Measurements from ENCODE around the gene ARL15.

ARL15 gene

DNA sequence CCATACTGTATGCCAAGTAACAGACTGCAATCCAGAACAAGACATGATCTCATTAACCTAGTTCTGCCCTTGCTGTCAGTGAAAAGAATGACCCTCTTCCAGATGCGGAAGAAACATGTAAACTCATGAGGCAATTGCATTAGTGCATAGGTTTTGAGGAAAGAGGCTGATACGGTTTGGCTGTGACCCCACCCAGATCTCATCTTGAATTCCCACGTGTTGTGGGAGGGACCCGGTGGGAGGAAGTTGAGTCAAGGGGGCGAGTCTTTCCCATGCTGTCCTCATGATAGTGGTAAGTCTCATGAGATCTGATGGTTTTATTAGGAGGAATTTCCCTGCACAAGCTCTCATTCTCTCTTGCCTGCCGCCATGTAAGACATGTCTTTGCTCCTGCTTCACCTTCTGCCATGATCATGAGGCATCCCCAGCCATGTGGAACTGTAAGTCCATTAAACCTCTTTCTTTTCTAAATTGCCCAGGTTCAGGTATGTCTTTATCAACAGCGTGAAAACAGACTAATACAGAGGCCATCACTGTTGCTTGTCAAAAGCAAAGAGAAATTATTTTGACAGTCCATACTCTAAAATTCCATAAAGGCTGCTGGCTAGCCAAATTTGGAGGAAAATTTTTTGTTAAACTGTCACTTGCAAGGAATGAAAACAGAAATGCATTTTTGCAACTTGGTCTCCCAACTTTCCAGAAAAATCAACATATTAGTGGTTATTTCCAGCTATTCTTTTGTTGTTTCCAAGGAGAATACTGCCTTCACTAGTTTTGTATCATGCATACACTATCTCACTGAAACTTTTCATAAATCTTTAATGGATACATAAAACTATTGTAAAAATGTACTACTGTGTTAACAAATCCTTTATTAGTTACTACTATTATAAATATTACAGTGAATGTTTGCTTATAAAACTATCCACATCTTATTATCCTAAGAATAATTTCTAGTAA is 3.2 kb upstream of the ARL15 start:
- DNase-seq = peak; percentile 88

DNA sequence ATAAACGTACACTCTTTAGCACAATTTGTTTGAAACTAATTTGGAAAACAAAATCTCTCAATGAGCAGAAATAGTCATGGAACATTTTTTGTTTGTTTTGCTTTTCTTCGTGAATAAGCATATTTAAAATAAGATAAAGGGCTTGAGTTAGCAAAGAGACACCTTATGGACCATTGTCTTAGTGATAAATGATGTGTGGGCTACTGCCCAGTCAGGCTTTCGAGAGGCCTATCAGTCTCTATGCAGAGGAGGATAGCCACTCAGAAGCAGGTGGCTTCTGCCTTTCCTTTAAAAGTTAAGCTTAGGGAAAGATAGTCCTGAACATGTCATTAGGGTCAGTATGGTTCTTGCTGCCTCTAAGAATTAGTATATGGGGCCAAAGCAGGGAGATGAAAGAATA is 2.1 kb upstream of the ARL15 start:
- no peak for DNase-seq

DNA sequence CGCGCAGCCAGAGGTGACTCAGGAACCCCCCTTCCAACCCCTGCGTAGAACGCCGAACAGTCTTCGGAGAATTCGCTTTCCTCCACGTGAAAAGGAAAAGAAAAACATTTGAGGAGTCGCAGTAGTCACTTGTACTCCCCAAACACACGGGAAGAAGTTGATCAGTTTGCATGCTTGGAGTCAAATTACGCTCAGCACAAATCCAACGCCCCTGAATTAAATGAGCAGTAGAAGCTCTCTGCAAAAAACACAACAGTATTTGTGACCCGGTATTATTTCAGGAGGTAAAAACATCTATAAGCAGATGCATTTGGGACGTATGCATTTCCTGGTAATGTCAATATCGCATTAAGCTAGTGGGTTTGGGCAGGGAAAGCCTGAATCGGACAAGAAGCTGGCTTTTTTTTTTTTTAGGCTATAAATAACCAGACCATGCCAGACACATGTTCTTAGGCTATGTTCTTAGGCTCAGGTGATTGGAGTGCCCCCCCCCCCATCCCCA is 854 bp upstream of the ARL15 start:
- DNase-seq = peak; percentile 57

DNA sequence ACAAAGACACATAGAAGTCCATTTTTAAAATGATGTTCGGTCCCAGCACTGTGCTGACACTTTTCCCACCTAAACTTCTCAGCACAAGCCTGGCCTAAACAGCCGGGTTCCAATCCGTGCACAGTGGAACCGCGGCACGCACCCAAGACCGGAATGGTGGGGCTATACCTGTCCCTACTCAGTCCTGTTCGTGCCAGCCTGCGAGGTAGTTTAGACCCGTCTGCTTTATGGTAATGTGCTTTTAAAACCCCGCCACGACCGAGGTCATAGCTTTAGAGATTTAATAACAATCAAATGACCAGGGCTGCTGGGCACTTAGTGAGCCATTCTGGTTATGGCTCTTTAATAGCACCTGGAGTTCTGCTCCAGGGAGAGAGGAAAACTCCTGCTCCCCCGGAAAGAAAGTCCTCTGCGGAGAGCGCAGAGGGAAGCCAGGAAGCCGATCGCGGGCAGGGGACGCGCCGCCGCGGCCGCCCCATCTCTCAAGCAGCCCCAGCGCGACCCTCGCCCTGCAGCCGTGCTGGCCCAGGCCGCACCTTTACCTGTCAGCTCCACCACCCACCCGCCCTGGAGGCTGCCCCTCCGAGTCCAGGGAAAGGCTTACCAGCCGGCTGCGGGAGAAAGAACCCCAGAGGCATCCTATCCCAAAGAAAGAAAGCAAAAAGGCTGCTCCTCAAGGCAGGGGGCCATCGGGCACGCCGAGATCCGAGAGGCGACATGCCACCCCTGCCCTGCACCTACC is 511 bp downstream of the ARL15 start:
- peak; percentile 44 for DNase-seq

DNA sequence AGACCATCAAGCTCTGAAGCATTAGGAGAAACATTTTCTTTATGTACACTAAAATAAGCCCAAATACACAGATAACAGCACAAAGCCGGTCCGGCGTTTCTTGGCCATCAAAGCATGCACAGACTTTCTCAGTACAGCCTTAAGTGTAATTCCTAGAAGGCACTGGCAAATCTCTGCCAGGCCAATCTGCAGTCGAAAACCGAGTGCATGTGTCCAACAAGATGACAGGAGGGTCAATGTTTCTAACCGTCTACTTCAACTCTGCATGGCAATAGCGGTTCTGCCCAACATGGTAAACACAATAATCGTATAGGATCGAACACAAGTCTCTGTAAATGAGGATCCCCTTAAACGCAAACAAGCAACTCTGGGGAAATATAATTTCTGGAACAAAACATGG is 1.1 kb downstream of the ARL15 start:
- peak; percentile 47 for DNase-seq

DNA sequence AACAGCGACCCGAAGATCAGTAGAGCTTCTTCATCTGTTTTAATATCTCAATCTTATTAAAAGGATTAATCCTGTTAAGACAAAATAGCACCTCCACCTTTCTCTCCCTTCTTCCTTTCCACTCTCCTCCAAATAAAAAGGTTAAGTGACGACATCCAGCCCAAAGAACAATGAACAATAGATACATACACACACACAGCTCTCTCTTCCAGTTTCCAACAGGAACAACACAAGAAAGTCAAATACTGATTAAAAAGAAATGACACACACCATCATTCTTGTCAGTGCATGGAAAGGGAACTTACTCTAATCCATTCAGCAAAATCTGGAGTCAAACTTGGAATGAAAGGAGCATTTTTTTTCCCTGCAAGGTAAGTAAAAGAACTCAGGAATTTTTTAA is 2.8 kb downstream of the ARL15 start:
- no peak for DNase-seq

DNA sequence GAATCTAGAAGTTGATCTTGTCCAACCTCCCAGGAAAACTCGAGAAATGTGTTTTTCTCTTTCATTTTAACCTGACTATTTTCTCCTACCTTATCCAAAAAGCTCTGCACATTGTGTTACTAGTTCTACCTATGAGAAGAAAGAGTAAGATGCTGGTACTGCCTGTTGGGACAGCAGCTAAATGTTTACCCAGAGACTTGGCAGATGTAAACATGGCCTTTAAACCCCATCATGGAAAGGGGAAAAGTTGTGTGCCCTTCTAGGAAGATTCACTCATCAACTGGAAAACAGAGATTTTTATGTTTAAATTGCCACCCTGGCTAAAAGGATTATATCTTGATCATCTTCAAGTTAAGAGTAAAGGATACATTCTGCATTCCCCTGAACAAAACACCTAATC is 3.5 kb downstream of the ARL15 start:
- DNase-seq = no peak

DNA sequence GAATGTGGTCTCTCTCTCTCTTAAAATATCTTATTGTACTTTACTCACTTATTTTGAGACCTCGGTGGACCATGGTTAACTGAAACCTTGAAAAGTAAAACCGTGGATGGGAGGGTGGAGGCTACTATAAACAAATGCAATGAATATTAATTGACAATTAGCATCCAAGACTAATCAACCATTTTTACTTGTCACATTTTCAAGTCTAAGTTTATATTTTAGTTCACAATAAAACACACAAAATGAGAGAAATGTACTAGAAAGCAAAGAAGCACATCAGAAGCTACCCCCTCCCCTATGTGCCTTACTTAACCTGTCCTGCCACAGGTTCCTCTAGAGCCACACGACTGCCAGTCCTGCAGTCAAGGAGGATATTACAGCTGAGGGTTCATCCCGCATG is 4.6 kb downstream of the ARL15 start:
- DNase-seq = no peak

DNA sequence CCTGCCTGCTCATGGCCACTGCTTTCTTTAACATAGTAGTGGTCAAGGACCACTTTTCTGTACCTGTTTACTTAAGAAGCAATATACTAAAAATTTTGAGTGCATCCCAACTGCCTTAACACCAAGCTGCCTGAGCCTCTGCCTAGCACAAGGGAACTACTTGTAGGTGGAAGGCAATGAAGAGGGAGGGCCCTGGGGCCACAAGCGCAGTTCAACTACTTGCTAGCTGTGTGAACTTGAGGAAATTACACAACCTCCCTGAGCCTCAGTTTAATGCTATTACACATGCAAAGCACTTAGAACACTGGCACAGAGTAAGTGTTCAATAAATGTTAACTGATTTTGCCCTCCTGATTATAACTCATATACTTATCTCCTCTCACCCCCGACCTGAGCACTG is 6.3 kb downstream of the ARL15 start:
- DNase-seq = no peak

DNA sequence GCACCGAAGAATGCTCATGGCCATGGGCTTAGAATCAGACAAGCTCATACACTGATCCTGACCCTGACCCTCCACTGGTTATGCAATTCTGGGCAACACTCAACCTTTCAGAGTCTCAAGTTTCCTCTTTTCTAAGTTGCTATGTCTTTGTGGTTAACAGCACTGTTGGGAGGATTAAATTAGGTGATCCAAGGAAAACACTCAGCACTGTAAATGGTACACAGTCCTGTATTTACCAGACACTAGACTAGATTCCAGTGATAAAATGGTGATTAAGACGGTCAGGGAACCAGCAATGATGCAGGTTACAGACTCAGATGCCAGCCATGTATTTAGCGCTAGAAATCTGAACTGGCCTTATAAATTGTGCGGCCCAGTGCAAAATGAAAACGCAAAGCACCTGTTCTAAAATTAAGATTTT is 8.1 kb downstream of the ARL15 start:
- peak; percentile 15 for DNase-seq

DNA sequence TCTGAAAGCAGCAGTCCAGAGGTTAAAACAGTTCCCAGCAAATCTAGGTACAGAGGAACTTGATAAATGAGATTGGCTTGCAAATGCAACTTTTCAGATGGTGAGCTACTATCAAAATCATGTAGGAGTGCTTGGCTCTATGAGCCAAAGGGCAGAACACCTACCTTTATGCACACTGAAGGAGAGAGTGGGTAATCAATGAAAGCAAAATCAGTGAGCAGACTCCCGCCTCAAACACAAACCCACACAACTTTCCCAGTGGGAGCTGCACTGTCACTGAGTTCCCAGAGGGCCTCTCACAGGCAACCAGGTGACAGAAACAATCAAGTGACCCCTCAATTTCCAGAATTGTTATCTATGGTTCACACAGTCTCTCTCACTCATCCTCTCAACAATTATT is 8.5 kb downstream of the ARL15 start:
- no peak for DNase-seq

DNA sequence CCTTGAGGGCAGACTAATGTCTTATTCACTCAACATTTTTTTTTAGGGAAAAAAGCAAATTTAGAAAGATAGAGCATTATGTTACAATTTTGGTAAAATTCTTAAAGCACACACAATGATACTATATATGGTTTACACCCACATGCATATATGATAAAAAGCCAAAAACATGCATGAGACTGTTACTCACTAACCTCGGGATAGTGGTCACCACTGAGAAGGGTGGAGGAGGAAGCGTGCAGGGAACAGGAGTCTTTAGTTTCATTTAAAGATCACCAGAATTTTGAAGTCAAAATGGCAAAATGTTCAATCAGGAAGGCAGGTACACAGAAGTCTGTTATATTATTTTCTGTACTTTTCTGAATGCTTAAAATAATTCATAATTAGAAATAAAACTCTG is 9.2 kb downstream of the ARL15 start:
- peak; percentile 49 for DNase-seq

DNA sequence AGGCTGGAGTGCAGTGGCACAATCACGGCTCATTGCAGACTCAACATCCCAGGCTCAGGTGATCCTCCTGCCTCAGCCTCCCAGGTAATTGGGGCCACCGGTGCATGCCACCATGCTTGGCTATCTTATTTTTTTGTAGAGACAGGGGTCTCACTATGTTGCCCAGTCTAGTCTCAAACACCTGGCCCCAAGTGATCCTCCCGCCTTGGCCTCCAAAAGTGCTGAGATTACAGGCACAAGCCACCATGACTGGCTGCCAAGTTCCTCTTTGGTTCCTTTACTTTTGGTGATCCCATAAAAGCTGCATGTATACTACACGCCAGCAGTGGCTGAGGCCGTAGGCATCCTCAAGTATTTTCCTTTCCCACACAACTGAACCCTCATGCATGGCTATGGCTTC is 11.4 kb downstream of the ARL15 start:
- no peak for DNase-seq

DNA sequence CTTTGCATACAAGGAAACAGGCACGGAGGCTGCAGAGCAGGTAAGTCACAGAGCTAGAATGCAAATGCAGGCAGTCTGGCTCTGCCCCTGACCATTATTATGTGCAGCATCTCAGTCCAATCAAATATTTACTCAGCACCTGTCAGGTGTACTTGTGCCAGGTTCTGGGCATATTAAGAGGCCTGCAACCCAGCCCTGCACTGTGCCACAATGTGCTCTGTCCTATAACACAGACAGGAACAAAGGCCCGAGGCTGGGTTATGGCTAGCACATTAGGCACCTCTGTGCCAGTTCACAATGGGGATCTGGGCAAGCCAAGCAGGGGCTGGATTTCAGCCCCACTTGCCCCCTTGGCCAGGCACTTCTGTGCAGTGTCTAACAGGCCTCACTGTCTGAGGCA is 14.0 kb downstream of the ARL15 start:
- DNase-seq = no peak

DNA sequence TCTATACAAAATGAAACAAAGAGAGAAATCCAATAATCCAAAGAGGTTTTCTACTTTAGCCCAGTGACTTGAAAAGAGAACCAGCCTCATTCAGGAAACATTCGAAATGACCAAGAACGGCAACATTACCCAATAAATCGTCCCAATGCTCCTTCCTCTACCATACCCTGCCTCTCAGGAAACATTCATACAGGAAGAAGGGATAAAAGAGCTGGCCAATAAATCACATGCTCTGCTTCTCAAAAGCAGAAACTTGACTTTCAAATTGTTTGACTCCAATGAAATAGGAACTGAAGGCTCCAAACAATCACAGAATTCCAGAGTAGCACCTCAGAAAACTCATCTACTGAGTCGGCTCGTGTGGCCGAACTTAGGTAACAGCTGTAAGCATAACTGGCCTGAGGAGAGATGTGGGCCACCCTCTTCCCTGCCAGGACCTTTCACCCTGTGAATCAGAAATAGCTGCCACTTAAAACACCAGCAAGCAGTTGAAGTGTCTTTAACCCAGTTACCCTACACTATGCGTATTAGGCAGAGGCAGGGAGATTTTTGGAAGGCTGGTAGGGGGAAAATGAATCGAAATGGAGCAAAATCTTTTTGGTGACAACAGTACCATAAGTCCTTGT is 14.6 kb downstream of the ARL15 start:
- DNase-seq = no peak

DNA sequence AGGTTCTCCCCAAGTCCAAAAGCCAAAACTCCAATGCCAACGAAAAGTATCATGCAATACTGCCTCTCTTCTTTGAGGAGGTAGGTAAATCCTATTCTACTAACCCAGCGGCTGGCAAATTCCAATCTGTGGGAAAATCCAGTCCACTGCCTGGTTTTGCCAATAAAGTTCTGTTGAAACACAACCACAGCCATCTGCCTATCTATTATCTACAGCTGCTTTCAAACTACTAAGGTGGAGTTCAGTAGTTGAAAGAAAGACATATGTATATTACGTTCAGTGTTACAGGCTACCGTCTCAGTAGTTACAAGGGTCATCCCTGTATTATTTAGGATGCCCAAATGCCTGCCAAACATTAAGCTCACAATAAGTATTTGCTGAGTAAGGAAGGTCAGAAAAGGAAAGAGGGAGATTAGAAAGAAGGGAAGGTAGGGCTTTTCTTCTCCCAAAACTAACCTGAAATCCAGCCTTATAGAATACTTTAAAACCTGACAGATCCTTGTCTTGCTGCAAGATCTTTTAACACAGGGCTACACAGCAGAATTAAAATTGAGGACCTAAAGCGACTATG is 16.2 kb downstream of the ARL15 start:
- DNase-seq = peak; percentile 48

DNA sequence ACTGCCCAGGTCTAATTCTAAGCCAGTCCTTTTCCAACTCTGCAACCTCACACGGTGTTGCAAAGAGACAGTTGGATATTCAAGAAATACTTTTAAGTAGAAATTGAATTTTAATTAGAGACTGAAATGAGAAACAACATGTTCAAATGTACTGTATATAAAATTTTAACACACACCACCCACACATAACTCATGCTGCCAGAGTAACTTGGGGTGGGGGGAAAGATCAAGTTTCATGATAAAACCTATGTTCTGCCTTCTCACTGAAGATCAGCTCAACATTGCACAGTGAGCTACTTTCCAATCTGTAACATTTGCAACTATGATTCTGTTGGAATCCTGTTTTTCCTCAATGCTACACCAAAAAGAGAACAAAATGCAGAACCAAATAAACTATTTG is 17.5 kb downstream of the ARL15 start:
- no peak for DNase-seq

DNA sequence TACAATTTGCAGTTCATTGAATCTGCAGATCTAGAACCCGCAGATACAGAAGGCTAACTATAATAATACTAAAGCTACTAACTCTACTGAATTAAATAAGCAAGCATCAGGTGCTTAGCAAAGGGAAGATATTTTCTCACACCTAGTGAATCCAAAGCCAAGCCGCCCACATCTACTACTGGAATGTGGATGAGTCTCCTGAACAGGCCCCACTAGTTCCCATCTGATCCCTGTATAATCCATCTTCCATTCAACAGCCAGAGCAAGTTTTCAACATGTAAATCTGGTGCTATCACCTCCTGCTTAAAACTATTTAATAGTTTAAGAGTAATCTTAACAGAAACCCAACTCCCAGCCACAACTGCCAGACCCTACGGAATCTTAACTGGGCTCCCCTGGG is 18.9 kb downstream of the ARL15 start:
- DNase-seq = no peak

DNA sequence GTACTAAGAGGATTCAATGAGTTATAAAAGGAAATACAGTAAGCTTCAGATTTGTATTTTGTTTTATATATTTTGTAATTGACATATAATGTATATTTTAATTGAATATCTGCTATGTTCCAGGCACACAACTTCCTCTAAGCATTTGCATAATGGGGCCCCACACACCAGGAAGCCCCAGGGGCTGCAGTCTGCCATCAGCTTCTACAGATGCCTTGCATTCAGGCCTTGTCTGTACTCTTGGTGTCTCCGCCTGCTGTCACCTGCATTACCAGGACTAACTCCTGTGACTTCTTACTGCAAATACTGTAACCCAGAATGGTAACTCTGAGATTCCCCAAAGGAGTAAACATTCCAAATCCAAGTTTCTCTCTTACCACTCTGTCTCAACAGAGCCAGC is 20.6 kb downstream of the ARL15 start:
- no peak for DNase-seq

DNA sequence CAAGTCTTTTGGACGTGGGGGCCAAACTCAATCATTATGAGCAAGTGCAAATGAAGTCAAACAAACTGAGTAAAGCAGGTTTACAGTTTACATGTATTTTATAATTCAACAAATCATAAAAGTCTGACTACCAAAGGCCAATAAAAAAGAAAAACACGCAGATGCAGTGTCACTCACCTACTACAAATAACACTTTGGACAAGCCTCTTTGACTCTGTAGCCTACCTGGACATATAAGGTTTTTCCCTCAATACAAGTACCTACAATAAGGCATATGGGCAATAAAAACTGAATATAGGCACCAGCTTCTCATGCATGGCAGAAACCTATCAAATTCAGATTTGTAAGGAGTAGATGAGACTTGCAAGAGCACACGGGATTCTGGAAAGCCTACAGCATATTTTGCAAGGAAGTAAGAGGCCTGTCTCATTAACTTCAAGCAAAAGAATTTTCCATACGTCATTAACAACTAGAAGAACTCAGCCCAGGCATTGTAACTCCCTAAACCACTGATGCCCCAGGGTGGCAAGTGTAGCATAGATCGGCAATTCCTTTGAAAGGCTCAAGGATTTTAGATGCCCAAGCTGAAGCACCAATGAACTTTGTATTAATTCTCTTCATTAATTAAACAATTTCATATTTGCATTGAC is 21.7 kb downstream of the ARL15 start:
- no peak for DNase-seq

DNA sequence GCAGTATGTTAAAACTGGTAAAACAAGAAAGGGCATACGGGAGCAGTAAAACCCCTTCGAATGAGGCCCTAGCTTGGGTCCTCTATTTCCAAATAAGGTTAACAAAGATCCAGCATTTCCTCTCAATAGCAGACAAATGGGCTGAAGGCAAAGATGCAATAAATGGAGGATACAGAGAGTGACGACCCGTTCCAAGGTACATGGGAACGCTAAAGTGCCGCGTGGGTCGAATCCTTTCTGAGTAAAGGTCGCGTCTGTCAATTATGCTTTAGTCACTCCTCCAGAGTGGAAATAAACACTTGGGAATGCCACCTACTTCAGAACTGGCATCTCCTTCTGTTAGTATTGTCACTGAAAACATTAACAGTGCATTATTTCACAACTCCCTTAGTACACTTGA is 24.7 kb downstream of the ARL15 start:
- DNase-seq = no peak

DNA sequence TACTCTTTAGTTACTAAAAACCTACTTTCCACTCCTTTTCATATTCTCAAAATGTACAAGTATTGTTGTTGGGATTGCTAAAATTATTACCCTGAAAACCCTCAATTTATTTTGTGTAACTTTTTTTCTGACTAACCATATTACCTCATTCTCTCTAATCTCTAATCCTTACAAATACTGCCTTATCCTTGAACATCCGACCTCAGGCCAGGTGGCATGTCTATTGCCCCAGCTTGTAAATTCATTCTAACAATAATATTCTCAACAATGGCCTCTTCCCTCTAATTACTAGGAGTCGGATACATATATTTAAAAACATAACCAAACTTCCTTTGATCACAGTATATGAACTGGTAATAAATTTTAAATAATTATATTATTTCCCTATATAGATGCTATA is 25.8 kb downstream of the ARL15 start:
- DNase-seq = no peak

DNA sequence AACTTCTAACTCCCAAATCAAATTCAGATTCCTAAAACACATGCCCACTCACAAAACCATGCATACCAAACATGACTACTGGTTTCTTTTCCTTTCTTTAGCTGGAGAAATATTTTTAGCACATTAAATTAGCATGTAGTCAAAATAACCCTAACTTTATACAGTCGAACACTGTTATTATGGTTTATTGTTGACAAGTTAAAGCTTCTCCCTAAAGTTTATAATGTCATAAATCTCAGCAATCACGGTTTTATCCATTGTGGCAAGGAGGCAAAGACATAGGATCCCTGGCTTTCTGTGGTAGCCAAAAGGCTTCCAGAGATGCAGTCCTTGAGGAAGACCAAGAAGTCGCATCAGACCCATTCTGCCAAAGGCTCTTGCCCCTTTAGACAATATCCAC is 27.5 kb downstream of the ARL15 start:
- no peak for DNase-seq
